ENCODE results near the gene SMC6. TPM values are rescaled to one million over a fixed set of nuclear protein-coding genes. Genes with fewer than 3 reads are reported as not detected.

SMC6 gene
- 11.8 and 15.3 TPM in 2 replicates for total RNA-seq

GRCh38 chr2:17753803-17754663, at the start of gene SMC6, which contains the start of gene GEN1:
Gene SMC6, minus strand, starts transcription at chr2:17753810. Its CDS starts 7,864 bp downstream, at chr2:17745946.
Gene GEN1, plus strand, starts transcription at chr2:17754138. Its CDS starts 5,806 bp downstream, at chr2:17759944.

Other genes with a start within 250 kb of the SMC6 start
- not detected in 2 replicates for gene RAD51AP2, start 235.4 kb downstream of the SMC6 start, total RNA-seq
- gene VSNL1, start 213.1 kb downstream of the SMC6 start, total RNA-seq = 0.39 TPM in 1 of 2 replicates, not detected in the other
- gene GEN1, start 328 bp upstream of the SMC6 start, total RNA-seq = 11.8 and 15.2 TPM in 2 replicates
- not detected in 2 replicates for gene MSGN1, start 62.6 kb upstream of the SMC6 start, total RNA-seq
- gene KCNS3, start 124.9 kb upstream of the SMC6 start, total RNA-seq = under 0.01 and 0.11 TPM in 2 replicates